ENCODE measurements around the gene BICDL2.
"Not testable (repeated sequence)": the region's sequence is repeated elsewhere in the genome, so short reads cannot be mapped to it uniquely, and the experiment has no call there.

DNA sequence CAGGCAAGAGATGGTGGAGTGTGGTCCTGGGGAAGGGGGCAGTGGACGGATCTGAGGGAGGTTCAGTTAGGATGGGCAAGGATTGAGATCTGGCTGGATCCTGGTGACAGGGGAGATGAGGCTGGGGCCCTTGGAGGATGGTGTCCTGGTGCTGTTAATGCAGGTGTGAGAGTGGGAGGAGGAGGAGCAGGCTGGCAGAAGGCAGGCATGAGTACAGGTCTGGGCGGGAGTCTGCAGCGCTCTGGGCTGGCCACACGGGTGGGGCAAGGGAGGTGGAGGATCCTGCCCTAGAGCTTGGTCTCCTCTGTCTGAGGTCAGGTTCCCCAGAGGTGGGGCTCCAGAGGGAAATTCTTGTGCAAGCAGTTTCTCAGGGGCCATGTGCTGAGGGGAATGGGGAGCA is 35.4 kb upstream of the BICDL2 start:
- TF ChIP-seq, protein P1, sequence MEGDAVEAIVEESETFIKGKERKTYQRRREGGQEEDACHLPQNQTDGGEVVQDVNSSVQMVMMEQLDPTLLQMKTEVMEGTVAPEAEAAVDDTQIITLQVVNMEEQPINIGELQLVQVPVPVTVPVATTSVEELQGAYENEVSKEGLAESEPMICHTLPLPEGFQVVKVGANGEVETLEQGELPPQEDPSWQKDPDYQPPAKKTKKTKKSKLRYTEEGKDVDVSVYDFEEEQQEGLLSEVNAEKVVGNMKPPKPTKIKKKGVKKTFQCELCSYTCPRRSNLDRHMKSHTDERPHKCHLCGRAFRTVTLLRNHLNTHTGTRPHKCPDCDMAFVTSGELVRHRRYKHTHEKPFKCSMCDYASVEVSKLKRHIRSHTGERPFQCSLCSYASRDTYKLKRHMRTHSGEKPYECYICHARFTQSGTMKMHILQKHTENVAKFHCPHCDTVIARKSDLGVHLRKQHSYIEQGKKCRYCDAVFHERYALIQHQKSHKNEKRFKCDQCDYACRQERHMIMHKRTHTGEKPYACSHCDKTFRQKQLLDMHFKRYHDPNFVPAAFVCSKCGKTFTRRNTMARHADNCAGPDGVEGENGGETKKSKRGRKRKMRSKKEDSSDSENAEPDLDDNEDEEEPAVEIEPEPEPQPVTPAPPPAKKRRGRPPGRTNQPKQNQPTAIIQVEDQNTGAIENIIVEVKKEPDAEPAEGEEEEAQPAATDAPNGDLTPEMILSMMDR (IDR thresholded peaks at IDR 0.05): not testable (repeated sequence)
- TF ChIP-seq POLR2A, POLR2AphosphoS5 (IDR thresholded peaks at IDR 0.05): not testable (repeated sequence)

All from breast epithelium (tissue), 3 donors.